Activated T-helper 1 cell treated with anti-CD3 and anti-CD28 coated beads, Interleukin-12 subunit alpha, Interleukin-12 subunit beta, Interleukin-2, Interleukin-4 antibody, amounts not matched to agents 30 ng/mL and 10 ng/mL and 1 ng/mL, durations not matched to agents 14 hours and 24 hours and 36 hours (primary cell): ENCODE measurements around the gene NTRK2. TPM values are rescaled to one million over a fixed set of nuclear protein-coding genes. Genes with fewer than 3 reads are reported as not detected.

ENCODE experiments used
- DNase-seq: peaks from one replicate; pipeline ENCODE4 v3.0.0; 2021; ENCODE audit warnings: low spot score
- H3K27ac Mint-ChIP-seq: one replicate; pipeline ENCODE4 v1.8.0; 2021; ENCODE audit warnings: mild to moderate bottlenecking, mixed read lengths
- H3K27me3 Mint-ChIP-seq: one replicate; pipeline ENCODE4 v1.8.0; 2022; ENCODE audit warnings: mild to moderate bottlenecking, moderate library complexity, mixed read lengths; ENCODE audit not compliant: insufficient read depth
- H3K36me3 Mint-ChIP-seq: one replicate; pipeline ENCODE4 v1.8.0; 2021; ENCODE audit warnings: low read depth, mixed read lengths
- H3K4me1 Mint-ChIP-seq: one replicate; pipeline ENCODE4 v1.8.0; 2021; ENCODE audit warnings: low read depth, mixed read lengths
- H3K4me3 Mint-ChIP-seq: one replicate; pipeline ENCODE4 v1.8.0; 2021; ENCODE audit warnings: mild to moderate bottlenecking, moderate library complexity, mixed read lengths
- H3K9me3 Mint-ChIP-seq: one replicate; pipeline ENCODE4 v1.8.0; 2021; ENCODE audit warnings: mixed read lengths
- intact Hi-C: fragments of 100-400 bp; cut with micrococcal nuclease; formaldehyde crosslinking; loops from one replicate; pipeline ENCODE4 v1.15.1; 2024
- total RNA-seq: library from RNA; stranded (reverse); gene quantifications from 2 replicates; pipeline ENCODE4 v1.2.3, GENCODE V29; 2022

The NTRK2 gene
- total RNA-seq, 1 donor from 2014 or later = 2.9 TPM

- intact Hi-C loops = no loop called here
- Mint-ChIP-seq H3K4me1 (no peaks in the 10 kb centered on the region), H3K4me3 (no peak overlapping the region), H3K9me3 (no peaks in the 10 kb centered on the region), H3K36me3 (no peaks in the 10 kb centered on the region), H3K27ac (no peak overlapping the region), H3K27me3 (peaks cover 3% of the 10 kb centered on the region)
- no peak for DNase-seq
Measured at GRCh38 chr9:84940294-84940693, 270.8 kb downstream of the NTRK2 start.

DNA sequence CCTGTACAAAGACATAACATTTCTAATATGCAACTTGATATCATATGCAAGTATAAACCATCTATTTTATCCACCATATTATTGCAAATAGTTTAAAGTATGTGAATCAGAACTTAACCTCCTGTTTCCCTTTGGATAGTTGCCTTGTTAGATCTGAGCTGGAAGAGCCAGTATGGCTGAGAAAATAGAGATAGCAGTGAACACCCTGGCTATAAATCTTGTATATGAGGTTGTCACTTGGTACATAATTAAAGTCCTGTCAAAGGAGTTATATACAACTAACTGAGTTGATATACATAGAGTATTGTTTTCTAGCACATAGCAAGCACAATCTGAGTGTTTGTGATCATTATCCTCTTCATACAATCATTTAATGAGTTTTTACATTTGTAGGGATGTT is 272.3 kb downstream of the NTRK2 start:
- H3K27ac Mint-ChIP-seq = no peak overlapping the region
- H3K9me3 Mint-ChIP-seq = no peaks in the 10 kb centered on the region
- H3K36me3 Mint-ChIP-seq = no peaks in the 10 kb centered on the region
- H3K4me1 Mint-ChIP-seq = no peaks in the 10 kb centered on the region
- H3K4me3 Mint-ChIP-seq = no peak overlapping the region
- peaks cover 3% of the 10 kb centered on the region for H3K27me3 Mint-ChIP-seq
- intact Hi-C loops = no loop called here
- no peak for DNase-seq

DNA sequence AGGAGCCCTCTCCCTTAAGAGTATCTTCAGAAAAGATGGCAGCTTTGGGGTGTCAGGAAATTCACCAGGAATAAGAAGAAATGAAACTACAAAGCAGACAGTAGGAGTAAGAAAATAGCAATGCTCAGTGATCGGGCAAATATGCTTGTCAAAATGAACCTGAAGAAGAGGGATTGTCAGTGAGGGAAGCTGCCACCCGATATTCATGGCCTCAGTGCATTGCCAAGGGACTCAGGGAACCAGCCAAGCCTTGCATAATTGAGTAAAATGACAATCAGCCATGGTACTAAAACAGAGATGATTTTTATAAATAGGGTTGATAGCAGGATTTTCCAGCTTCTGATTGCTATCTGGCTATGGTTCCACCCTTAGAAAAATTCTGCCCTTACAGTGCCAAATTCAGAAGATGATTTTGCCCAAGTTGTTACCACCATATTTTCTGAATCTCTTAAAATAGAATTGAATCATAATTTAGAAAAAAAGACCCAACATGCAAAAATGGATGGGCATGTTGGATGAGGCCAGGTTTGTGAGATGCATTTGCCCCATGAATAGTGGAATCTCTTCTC is 274.0 kb downstream of the NTRK2 start:
- Mint-ChIP-seq H3K27ac (no peak overlapping the region), H3K27me3 (peaks cover 2% of the 10 kb centered on the region), H3K4me1 (no peaks in the 10 kb centered on the region), H3K9me3 (no peaks in the 10 kb centered on the region), H3K36me3 (no peaks in the 10 kb centered on the region), H3K4me3 (no peak overlapping the region)
- DNase-seq = no peak
- intact Hi-C loops = no loop called here

DNA sequence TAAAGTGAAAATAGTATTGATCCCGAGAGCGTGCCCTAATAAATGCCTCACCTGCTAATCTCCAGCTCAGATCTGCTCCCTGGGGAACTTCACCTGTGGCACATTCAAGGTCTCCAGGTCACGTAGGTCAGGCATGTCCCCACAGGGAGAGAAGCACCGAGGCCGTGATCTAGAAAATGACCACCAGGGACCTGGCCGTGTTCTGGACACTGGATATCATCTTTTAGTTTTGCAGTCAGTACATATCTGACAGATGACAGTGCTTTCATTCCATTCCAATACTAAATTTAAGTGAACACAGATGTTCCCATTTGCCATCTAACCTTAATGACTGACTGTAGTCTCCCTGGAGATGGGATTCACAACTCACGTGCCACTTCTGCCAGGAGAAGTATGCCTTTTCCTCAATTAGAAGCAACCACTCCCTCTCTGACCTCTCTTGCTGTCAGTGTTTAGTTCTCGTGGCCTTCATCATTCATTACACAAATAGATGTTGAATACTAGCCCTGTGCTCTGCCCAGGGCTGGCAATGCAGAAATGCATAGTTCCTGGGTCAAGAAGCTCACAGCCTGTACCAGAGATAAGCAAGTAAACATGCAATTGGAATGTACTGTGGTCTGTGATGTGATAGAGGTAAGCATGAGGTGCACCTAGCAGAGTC is 276.5 kb downstream of the NTRK2 start:
- Mint-ChIP-seq H3K4me1 (no peaks in the 10 kb centered on the region), H3K36me3 (no peaks in the 10 kb centered on the region), H3K9me3 (no peaks in the 10 kb centered on the region), H3K27me3 (peaks cover 2% of the 10 kb centered on the region), H3K4me3 (no peak overlapping the region), H3K27ac (no peak overlapping the region)
- intact Hi-C loops = no loop called here
- no peak for DNase-seq

DNA sequence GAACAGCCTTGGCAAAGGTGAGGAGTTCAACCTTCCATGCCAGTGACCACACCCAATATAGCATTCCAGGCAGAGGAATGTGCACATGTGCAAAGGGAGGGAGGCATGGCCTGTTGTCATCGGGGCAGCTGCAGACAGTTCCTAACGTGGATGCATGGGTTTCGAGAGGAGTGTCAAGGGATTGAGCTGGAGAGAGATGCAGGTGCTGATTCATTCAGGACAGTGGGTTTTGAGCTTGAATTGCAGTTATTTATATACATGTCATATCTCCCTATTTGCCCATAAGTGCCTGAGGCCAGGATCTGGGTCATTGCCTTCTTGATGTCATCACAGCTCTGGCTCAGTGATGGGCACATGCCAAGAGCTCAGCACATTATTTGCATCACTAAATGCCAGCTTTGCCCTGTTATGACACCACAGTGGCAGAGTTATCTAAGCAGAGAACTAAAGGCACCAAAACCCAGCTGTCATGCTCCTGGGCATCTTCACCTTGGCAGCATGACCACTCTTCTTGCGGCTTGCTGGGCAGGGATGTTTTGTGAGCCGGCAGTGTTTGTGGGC is 278.0 kb downstream of the NTRK2 start:
- Mint-ChIP-seq H3K9me3 (no peaks in the 10 kb centered on the region), H3K4me1 (no peaks in the 10 kb centered on the region), H3K27me3 (peaks cover 2% of the 10 kb centered on the region), H3K4me3 (no peak overlapping the region), H3K36me3 (no peaks in the 10 kb centered on the region), H3K27ac (no peak overlapping the region)
- intact Hi-C loops = no loop called here
- no peak for DNase-seq

GRCh38 chr9:84949258-84949657 is 279.7 kb downstream of the NTRK2 start:
- intact Hi-C loops = no loop called here
- DNase-seq = no peak
- H3K27me3 Mint-ChIP-seq = peaks cover 2% of the 10 kb centered on the region
- no peaks in the 10 kb centered on the region for H3K9me3 Mint-ChIP-seq
- no peak overlapping the region for H3K27ac Mint-ChIP-seq
- H3K4me1 Mint-ChIP-seq = peaks cover 5% of the 10 kb centered on the region
- no peak overlapping the region for H3K4me3 Mint-ChIP-seq
- no peaks in the 10 kb centered on the region for H3K36me3 Mint-ChIP-seq

DNA sequence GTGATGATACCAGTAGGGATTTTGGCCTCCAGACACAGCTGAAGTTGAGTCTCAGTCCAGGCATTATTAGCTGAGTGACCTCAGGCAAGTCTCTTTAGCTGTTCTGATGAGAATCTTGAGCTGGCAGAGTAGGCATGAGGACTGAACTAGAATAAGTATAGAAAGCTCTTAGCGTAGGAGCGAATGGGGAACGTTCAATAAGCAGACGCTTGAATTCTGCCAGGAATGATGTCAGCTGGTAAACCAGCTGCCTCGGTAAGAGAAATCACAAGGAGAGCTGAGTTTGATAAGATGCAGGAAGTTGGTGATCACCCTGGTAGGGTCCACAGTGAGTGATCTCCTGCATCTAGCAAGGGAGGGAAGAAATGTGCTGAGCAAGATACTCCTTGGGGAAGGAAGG is 280.4 kb downstream of the NTRK2 start:
- DNase-seq = no peak
- Mint-ChIP-seq H3K27me3 (peaks cover 2% of the 10 kb centered on the region), H3K4me1 (peaks cover 7% of the 10 kb centered on the region), H3K36me3 (no peaks in the 10 kb centered on the region), H3K4me3 (no peak overlapping the region), H3K27ac (no peak overlapping the region), H3K9me3 (no peaks in the 10 kb centered on the region)
- intact Hi-C loops = loop anchor here (5.0 kb wide), 1 partner anchor 553 kb away; no protein-coding TSS in a partner anchor

DNA sequence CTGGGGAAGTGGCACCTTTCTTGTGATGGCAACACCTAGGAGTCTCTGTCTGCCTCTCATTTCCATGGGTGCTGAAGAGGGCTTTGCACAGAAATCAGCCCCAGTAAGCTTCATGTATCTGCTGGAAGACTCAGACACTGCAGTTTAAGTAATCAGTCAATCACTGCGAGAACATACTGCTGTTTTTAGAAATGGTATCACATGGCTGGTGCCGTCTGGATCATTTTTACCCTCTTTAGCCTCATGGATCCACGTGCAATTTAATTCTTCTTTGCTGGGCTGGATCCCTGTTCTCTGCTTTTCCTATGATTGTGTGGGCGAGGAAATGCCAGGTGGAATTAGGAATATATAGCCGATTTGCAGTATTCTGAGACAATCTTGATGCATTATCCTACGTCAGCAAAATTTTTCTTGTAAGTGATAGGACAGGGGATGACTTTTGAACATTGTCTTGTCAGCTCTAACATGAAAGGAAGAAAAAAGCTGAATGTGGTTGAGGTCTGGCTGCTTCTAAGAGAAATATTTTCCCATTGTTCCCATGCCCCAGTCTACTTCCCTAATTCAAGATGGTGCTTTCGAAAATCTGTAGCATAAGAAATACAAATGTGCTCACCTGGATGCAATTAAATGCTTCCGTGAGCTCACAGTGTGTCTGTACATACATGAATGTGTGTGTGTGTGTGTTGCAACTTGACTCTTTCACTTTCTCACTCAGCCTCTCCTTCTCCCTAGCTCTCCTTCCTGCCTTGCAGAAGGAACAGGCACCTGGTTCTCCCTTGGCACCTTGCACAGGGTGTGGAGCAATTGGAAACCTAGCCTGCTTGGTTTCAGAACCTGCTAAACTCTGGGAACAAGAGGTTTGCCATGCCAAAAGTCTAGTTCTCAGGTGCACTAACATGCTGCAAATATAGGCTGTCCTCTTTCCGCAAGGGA is 281.6 kb downstream of the NTRK2 start:
- Mint-ChIP-seq H3K4me3 (no peak overlapping the region), H3K36me3 (no peaks in the 10 kb centered on the region), H3K4me1 (peaks cover 7% of the 10 kb centered on the region), H3K27me3 (peaks cover 2% of the 10 kb centered on the region), H3K27ac (no peak overlapping the region), H3K9me3 (no peaks in the 10 kb centered on the region)
- DNase-seq = no peak
- intact Hi-C loops = loop anchor here (5.0 kb wide), 1 partner anchor 554 kb away; no protein-coding TSS in a partner anchor

- peaks cover 7% of the 10 kb centered on the region for H3K4me1 Mint-ChIP-seq
- no peaks in the 10 kb centered on the region for H3K27me3 Mint-ChIP-seq
- no peak overlapping the region for H3K27ac Mint-ChIP-seq
- no peaks in the 10 kb centered on the region for H3K9me3 Mint-ChIP-seq
- intact Hi-C loops = loop anchor here (5.0 kb wide), 1 partner anchor 556 kb away; no protein-coding TSS in a partner anchor
- DNase-seq = no peak
- no peaks in the 10 kb centered on the region for H3K36me3 Mint-ChIP-seq
- no peak overlapping the region for H3K4me3 Mint-ChIP-seq
Measured at GRCh38 chr9:84953252-84953773, 283.8 kb downstream of the NTRK2 start.

DNA sequence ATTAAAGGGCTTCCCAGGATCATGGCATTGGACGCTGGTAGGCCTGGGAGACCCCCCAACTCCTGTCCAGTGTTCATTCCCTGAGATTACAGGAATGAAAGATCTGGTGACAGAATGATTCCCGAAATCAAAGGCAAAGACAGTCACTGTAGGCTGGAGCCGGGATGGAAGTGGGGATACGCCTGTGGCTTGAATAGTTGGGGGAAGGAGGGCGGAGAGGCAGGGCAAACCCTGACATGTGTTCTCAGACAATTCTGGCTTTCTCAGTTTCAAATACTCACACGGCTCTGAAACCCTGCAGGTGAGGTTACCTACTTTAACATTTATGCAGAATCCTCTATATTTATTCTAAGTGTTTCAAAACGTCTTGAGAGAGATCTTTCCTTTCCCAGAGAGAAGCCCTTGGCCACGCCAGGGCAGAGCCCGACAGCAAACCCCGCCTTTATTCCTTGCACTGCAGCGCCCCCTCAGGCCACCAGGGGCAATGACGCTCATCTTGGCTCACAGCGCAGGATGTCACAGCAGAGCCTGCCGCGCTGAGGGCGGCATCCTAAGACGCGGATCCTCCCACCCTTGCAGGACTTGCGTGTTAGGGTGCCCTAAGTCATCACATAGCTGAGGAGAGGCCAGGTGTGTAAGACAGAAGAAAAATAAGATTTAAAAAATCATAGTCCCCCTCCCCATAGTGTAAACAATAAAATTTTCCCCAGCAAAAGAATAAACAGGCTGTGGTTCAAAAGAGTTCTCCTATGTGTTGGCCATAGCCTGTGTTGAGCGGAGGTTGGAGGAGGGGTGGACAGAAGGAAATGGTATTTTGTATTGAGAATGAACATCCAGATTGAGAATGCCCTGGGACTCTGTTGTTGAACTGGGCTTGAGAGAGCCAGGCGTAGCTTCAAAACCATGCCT is 284.5 kb downstream of the NTRK2 start:
- DNase-seq = peak; percentile 39
- H3K27ac Mint-ChIP-seq = no peak overlapping the region
- no peaks in the 10 kb centered on the region for H3K9me3 Mint-ChIP-seq
- H3K4me3 Mint-ChIP-seq = no peak overlapping the region
- peaks cover 7% of the 10 kb centered on the region for H3K4me1 Mint-ChIP-seq
- intact Hi-C loops = loop anchor here (1.0 to 5.0 kb wide), 2 partner anchors 287 to 557 kb away; no protein-coding TSS in a partner anchor
- H3K36me3 Mint-ChIP-seq = no peaks in the 10 kb centered on the region
- H3K27me3 Mint-ChIP-seq = no peaks in the 10 kb centered on the region

- Mint-ChIP-seq H3K4me3 (no peak overlapping the region), H3K4me1 (peaks cover 7% of the 10 kb centered on the region), H3K9me3 (no peaks in the 10 kb centered on the region), H3K27me3 (no peaks in the 10 kb centered on the region), H3K36me3 (no peaks in the 10 kb centered on the region), H3K27ac (no peak overlapping the region)
- DNase-seq = no peak
- intact Hi-C loops = no loop called here
Measured at GRCh38 chr9:84955155-84955554, 285.6 kb downstream of the NTRK2 start.

DNA sequence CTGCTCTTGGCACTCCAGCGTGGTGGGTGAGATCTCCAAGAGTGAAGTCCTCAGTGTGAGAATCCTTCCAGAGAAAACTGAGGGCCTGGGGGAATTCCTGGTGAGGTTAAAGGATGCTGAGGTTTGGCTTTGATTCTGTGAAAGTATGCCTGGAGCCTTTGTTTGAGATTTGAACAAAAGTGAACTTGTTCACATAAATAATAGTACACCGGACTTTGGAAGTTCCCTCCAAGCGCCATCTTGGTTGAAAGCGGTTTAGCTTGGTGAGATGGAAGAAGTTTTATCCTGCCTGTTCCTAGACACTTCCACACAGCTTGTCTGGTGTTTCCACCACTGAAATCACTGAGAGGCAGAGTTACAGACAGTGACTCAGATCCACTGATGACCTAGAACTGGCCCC is 286.4 kb downstream of the NTRK2 start:
- DNase-seq = no peak
- Mint-ChIP-seq H3K9me3 (no peaks in the 10 kb centered on the region), H3K27me3 (no peaks in the 10 kb centered on the region), H3K4me1 (peaks cover 7% of the 10 kb centered on the region), H3K4me3 (no peak overlapping the region), H3K27ac (no peak overlapping the region), H3K36me3 (no peaks in the 10 kb centered on the region)
- intact Hi-C loops = no loop called here
